Embryonic facial prominence (tissue), 1 donor: ENCODE results near the gene PAX2.
"Not testable (repeated sequence)": the region's sequence is repeated elsewhere in the genome, so short reads cannot be mapped to it uniquely, and the experiment has no call there.

Source experiments
- DNase-seq: peaks from one replicate; pipeline ENCODE4 v3.0.0-alpha.2; 2016; ENCODE audit errors: extremely low spot score

PAX2 gene

GRCh38 chr10:100744987-100745881, at the start of gene PAX2:
TSS of gene PAX2 (plus strand) at chr10:100745582. CDS start at chr10:100746261, 679 bp downstream.
- DNase-seq = no peak

- no peak for DNase-seq
Measured at GRCh38 chr10:100696477-100696901, 48.9 kb upstream of the PAX2 start.

GRCh38 chr10:100697070-100697469, 48.3 kb upstream of the PAX2 start:
- no peak for DNase-seq

- no peak for DNase-seq
Measured at GRCh38 chr10:100697631-100698030, 47.8 kb upstream of the PAX2 start.

- DNase-seq = not testable (repeated sequence)
Measured at GRCh38 chr10:100701704-100702103, 43.7 kb upstream of the PAX2 start.

- DNase-seq = no peak
Measured at GRCh38 chr10:100705139-100705538, 40.2 kb upstream of the PAX2 start.

GRCh38 chr10:100707261-100707848, 38.0 kb upstream of the PAX2 start:
- no peak for DNase-seq

- no peak for DNase-seq
Measured at GRCh38 chr10:100709146-100710082, 36.0 kb upstream of the PAX2 start.

- no peak for DNase-seq
Measured at GRCh38 chr10:100710151-100710871, 35.1 kb upstream of the PAX2 start.

- DNase-seq = no peak
Measured at GRCh38 chr10:100713049-100713858, 32.1 kb upstream of the PAX2 start.

GRCh38 chr10:100713859-100714565, 31.4 kb upstream of the PAX2 start:
- DNase-seq = no peak

GRCh38 chr10:100714566-100714950, 30.8 kb upstream of the PAX2 start:
- DNase-seq = no peak

GRCh38 chr10:100715101-100715444, 30.3 kb upstream of the PAX2 start:
- DNase-seq = no peak

- no peak for DNase-seq
Measured at GRCh38 chr10:100715445-100716385, 29.7 kb upstream of the PAX2 start.

GRCh38 chr10:100717166-100717565, 28.2 kb upstream of the PAX2 start:
- DNase-seq = no peak

GRCh38 chr10:100718197-100718742, 27.1 kb upstream of the PAX2 start:
- DNase-seq = no peak

GRCh38 chr10:100723180-100723579, 22.2 kb upstream of the PAX2 start:
- DNase-seq = no peak

- no peak for DNase-seq
Measured at GRCh38 chr10:100723770-100724530, 21.4 kb upstream of the PAX2 start.
